Activated T-cell treated with anti-CD3 and anti-CD28 coated beads, Interleukin-2, amount 50 U/mL, for 72 hours (primary cell): ENCODE measurements around the gene TSHZ2. TPM values are rescaled to one million over a fixed set of nuclear protein-coding genes. Genes with fewer than 3 reads are reported as not detected.

Experiments used
- ATAC-seq, 2 donors: fragments of 150-1000 bp; cut with Tn5 transposase; replicated peaks in 1 of 2; 2 replicates each; pipeline ENCODE4 v1.10.0; 2021; ENCODE audit warnings: moderate library complexity in 2 of 2, mild to moderate bottlenecking in 1 of 2
- DNase-seq, 2 donors: peaks; one replicate each; pipeline ENCODE4 v3.0.0; 2021 to 2022; ENCODE audit warnings: mixed read lengths in 1 of 2
- H3K27ac Mint-ChIP-seq: one replicate; pipeline ENCODE4 v1.8.0; 2022; ENCODE audit warnings: mild to moderate bottlenecking, moderate library complexity, mixed read lengths
- H3K27me3 Mint-ChIP-seq: one replicate; pipeline ENCODE4 v1.8.0; 2022; ENCODE audit warnings: low read depth, mixed read lengths
- H3K36me3 Mint-ChIP-seq, 2 donors: one replicate each; pipeline ENCODE4 v1.8.0; 2022; ENCODE audit warnings: mixed read lengths in 2 of 2, mild to moderate bottlenecking in 1 of 2; ENCODE audit not compliant: insufficient read depth in 2 of 2
- H3K4me1 Mint-ChIP-seq: one replicate; pipeline ENCODE4 v1.8.0; 2022; ENCODE audit warnings: low read depth, mixed read lengths
- H3K4me3 Mint-ChIP-seq, 2 donors: one replicate each; pipeline ENCODE4 v1.8.0; 2022; ENCODE audit warnings: mild to moderate bottlenecking in 2 of 2, mixed read lengths in 2 of 2, moderate library complexity in 2 of 2
- H3K9me3 Mint-ChIP-seq, 2 donors: one replicate each; pipeline ENCODE4 v1.8.0; 2022; ENCODE audit warnings: mixed read lengths in 2 of 2
- total RNA-seq, 2 donors: library from RNA; stranded (reverse); gene quantifications; one replicate each; pipeline ENCODE4 v1.2.3, GENCODE V29; 2022

Gene TSHZ2
- total RNA-seq, 2 donors from 2014 or later = 29.3 to 56.7 TPM

- Mint-ChIP-seq H3K4me1 (peaks cover 20% of the 10 kb centered on the region), H3K27me3 (no peaks in the 10 kb centered on the region), H3K4me3 (no peak overlapping the region), H3K36me3 (peaks cover 0 to 4% of the 10 kb centered on the region in 2 donors), H3K9me3 (no peaks in the 10 kb centered on the region), H3K27ac (no peak overlapping the region)
- DNase-seq (no peak), ATAC-seq (no peak)
Observed at GRCh38 chr20:52991830-52992229, 19.7 kb downstream of the TSHZ2 start.

- H3K36me3 Mint-ChIP-seq = peaks cover 0 to 4% of the 10 kb centered on the region in 2 donors
- no peak overlapping the region for H3K4me3 Mint-ChIP-seq
- DNase-seq = no peak
- no peaks in the 10 kb centered on the region for H3K9me3 Mint-ChIP-seq
- no peak overlapping the region for H3K27ac Mint-ChIP-seq
- no peaks in the 10 kb centered on the region for H3K27me3 Mint-ChIP-seq
- no peak for ATAC-seq
- H3K4me1 Mint-ChIP-seq = peaks cover 20% of the 10 kb centered on the region
Observed at GRCh38 chr20:52992632-52993031, 20.5 kb downstream of the TSHZ2 start.

- ATAC-seq = no peak
- H3K4me1 Mint-ChIP-seq = peaks cover 20% of the 10 kb centered on the region
Observed at GRCh38 chr20:52993076-52993475, 20.9 kb downstream of the TSHZ2 start.

GRCh38 chr20:52994184-52994970 lies 22.2 kb downstream of the TSHZ2 start:
- ATAC-seq (no peak), DNase-seq (no peak)
- H3K4me3 Mint-ChIP-seq = no peak overlapping the region
- H3K36me3 Mint-ChIP-seq = peaks cover 0 to 2% of the 10 kb centered on the region in 2 donors
- no peaks in the 10 kb centered on the region for H3K27me3 Mint-ChIP-seq
- peaks cover 30% of the 10 kb centered on the region for H3K4me1 Mint-ChIP-seq
- H3K9me3 Mint-ChIP-seq = no peaks in the 10 kb centered on the region
- H3K27ac Mint-ChIP-seq = no peak overlapping the region

More at GRCh38 chr20:52993076-52993475, 20.9 kb downstream of the TSHZ2 start:
- no peak overlapping the region for H3K4me3 Mint-ChIP-seq
- H3K36me3 Mint-ChIP-seq = peaks cover 0 to 4% of the 10 kb centered on the region in 2 donors
- no peaks in the 10 kb centered on the region for H3K27me3 Mint-ChIP-seq
- H3K27ac Mint-ChIP-seq = no peak overlapping the region
- no peaks in the 10 kb centered on the region for H3K9me3 Mint-ChIP-seq
- DNase-seq = no peak

GRCh38 chr20:52996130-52996529 lies 24.0 kb downstream of the TSHZ2 start:
- no peak overlapping the region for H3K27ac Mint-ChIP-seq
- no peak overlapping the region for H3K4me3 Mint-ChIP-seq
- peaks cover 45% of the 10 kb centered on the region for H3K4me1 Mint-ChIP-seq
- peaks cover 0 to 2% of the 10 kb centered on the region in 2 donors for H3K36me3 Mint-ChIP-seq
- H3K9me3 Mint-ChIP-seq = no peaks in the 10 kb centered on the region
- DNase-seq (no peak), ATAC-seq (no peak)
- no peaks in the 10 kb centered on the region for H3K27me3 Mint-ChIP-seq

- Mint-ChIP-seq H3K27me3 (no peaks in the 10 kb centered on the region), H3K9me3 (no peaks in the 10 kb centered on the region), H3K27ac (no peak overlapping the region), H3K4me1 (peaks cover 50% of the 10 kb centered on the region), H3K36me3 (peaks cover 0 to 2% of the 10 kb centered on the region in 2 donors), H3K4me3 (no peak overlapping the region)
- no peak for DNase-seq
- ATAC-seq = no peak
Observed at GRCh38 chr20:52996658-52997057, 24.5 kb downstream of the TSHZ2 start.

- Mint-ChIP-seq H3K27ac (peak overlapping the region; percentile 73), H3K36me3 (peaks cover 0 to 2% of the 10 kb centered on the region in 2 donors), H3K27me3 (no peaks in the 10 kb centered on the region), H3K4me1 (peaks cover 62% of the 10 kb centered on the region), H3K4me3 (no peak overlapping the region), H3K9me3 (no peaks in the 10 kb centered on the region)
- DNase-seq (no peak), ATAC-seq (no peak)
Observed at GRCh38 chr20:52998268-52998667, 26.1 kb downstream of the TSHZ2 start.

GRCh38 chr20:52999040-52999439 lies 26.9 kb downstream of the TSHZ2 start:
- Mint-ChIP-seq H3K27me3 (no peaks in the 10 kb centered on the region), H3K9me3 (no peaks in the 10 kb centered on the region), H3K27ac (no peak overlapping the region), H3K4me1 (peaks cover 62% of the 10 kb centered on the region), H3K36me3 (peaks cover 0 to 1% of the 10 kb centered on the region in 2 donors), H3K4me3 (no peak overlapping the region)
- ATAC-seq = no peak
- DNase-seq = no peak

GRCh38 chr20:53001498-53002301 lies 29.5 kb downstream of the TSHZ2 start:
- peak; percentile 71 to 77 for ATAC-seq
- Mint-ChIP-seq H3K9me3 (no peaks in the 10 kb centered on the region), H3K4me3 (peak overlapping the region; percentile 74 to 75), H3K27me3 (no peaks in the 10 kb centered on the region), H3K36me3 (peaks cover 0 to 3% of the 10 kb centered on the region in 2 donors), H3K27ac (peak overlapping the region; percentile 90), H3K4me1 (peaks cover 53% of the 10 kb centered on the region)
- peak; percentile 10 to 27 for DNase-seq

GRCh38 chr20:53002786-53003185 lies 30.6 kb downstream of the TSHZ2 start:
- Mint-ChIP-seq H3K9me3 (peaks cover 0 to 2% of the 10 kb centered on the region in 2 donors), H3K27me3 (no peaks in the 10 kb centered on the region), H3K36me3 (peaks cover 0 to 7% of the 10 kb centered on the region in 2 donors), H3K4me1 (peaks cover 53% of the 10 kb centered on the region), H3K27ac (peak overlapping the region; percentile 88), H3K4me3 (no peak overlapping the region)
- DNase-seq (no peak), ATAC-seq (no peak)

GRCh38 chr20:53003420-53004154 lies 31.4 kb downstream of the TSHZ2 start:
- peak overlapping the region; percentile 37 to 56 for H3K4me3 Mint-ChIP-seq
- DNase-seq (no peak), ATAC-seq (no peak)
- peaks cover 50% of the 10 kb centered on the region for H3K4me1 Mint-ChIP-seq
- H3K27me3 Mint-ChIP-seq = no peaks in the 10 kb centered on the region
- peaks cover 0 to 7% of the 10 kb centered on the region in 2 donors for H3K36me3 Mint-ChIP-seq
- peaks cover 0 to 2% of the 10 kb centered on the region in 2 donors for H3K9me3 Mint-ChIP-seq
- H3K27ac Mint-ChIP-seq = peak overlapping the region; percentile 88

GRCh38 chr20:53004267-53004813 lies 32.2 kb downstream of the TSHZ2 start:
- H3K4me1 Mint-ChIP-seq = peaks cover 43% of the 10 kb centered on the region
- H3K4me3 Mint-ChIP-seq = peak overlapping the region in 1 of 2 donors; percentile 37
- no peak for ATAC-seq

More at GRCh38 chr20:53004267-53004813, 32.2 kb downstream of the TSHZ2 start:
- no peak for DNase-seq
- peaks cover 0 to 7% of the 10 kb centered on the region in 2 donors for H3K36me3 Mint-ChIP-seq
- peaks cover 0 to 2% of the 10 kb centered on the region in 2 donors for H3K9me3 Mint-ChIP-seq
- H3K27ac Mint-ChIP-seq = peak overlapping the region; percentile 88
- no peaks in the 10 kb centered on the region for H3K27me3 Mint-ChIP-seq
